BLaER1 (cell line): ENCODE measurements around the gene DDX10.

Experiments
- H3K27ac ChIP-seq: shearing (Covaris generic); formaldehyde crosslinking; 2 replicates; pipeline ENCODE4 v1.8.1; 2022
- H3K27me3 ChIP-seq: shearing (Covaris generic); formaldehyde crosslinking; 2 replicates; pipeline ENCODE4 v1.8.1; 2022
- H3K36me3 ChIP-seq: shearing (Covaris generic); formaldehyde crosslinking; 2 replicates; pipeline ENCODE4 v1.8.1; 2022
- H3K4me1 ChIP-seq: shearing (Covaris generic); formaldehyde crosslinking; 2 replicates; pipeline ENCODE4 v1.8.1; 2022
- H3K4me2 ChIP-seq: shearing (Covaris generic); formaldehyde crosslinking; 2 replicates; pipeline ENCODE4 v1.8.1; 2022
- H3K4me3 ChIP-seq: shearing (Covaris generic); formaldehyde crosslinking; 2 replicates; pipeline ENCODE4 v1.8.1; 2022
- H3K9ac ChIP-seq: shearing (Covaris generic); formaldehyde crosslinking; 2 replicates; pipeline ENCODE4 v1.8.1; 2022
- H3K9me3 ChIP-seq: shearing (Covaris generic); formaldehyde crosslinking; 2 replicates; pipeline ENCODE4 v1.8.1; 2022
- H4K20me1 ChIP-seq: shearing (Covaris generic); formaldehyde crosslinking; 2 replicates; pipeline ENCODE4 v1.8.1; 2022
- Cebpa-rat ChIP-seq: shearing (Covaris generic); IDR thresholded peaks from 2 replicates; pipeline ENCODE4 v1.8.1; 2022

The DDX10 gene

DNA sequence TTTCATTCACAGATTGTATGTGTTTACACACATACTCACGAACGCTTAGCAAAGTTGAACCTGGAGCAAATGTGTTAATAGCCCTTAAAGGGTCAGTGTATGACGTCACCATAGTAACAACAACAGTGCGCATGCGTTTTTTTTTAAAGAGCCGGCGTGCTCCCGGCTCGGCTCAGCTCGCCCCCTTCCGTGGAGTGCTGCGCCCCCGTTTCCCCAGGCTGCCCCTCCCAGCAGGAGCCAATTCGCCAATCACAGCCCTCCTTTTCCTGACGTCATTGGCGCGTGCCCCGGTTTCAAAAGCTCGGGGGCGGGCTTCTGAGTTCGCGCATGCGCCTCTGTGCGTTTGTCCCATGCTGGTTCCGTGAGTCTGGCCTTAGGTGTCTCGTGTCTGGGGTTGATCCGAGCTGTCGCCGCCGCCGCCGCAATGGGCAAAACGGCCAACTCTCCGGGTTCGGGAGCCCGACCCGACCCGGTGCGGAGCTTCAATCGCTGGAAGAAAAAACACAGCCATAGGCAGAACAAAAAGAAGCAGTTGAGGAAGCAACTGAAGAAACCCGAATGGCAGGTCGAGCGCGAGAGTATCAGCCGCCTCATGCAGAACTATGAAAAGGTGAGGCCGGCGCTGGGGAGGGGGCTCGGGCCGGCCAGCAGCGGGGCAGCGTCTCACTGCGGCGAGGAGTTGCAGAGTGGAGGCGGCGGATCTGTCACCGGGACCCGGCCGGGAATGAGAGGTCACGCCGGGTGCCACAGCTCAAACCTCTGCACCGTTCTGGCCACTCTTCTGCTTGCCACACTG, at the start of gene DDX10:
Gene DDX10, plus strand, starts transcription at position 340 of the 796 bp plus-strand sequence. Its CDS starts 85 bp downstream, at position 425.
- Histone ChIP-seq H3K9ac (peak within 1 kb of the TSS; percentile 90), H3K4me1 (peaks cover 33% of the 10 kb centered on the region), H3K36me3 (peaks cover 36% of the 10 kb centered on the region), H3K27me3 (no peaks in the 10 kb centered on the region), H3K4me3 (peak within 1 kb of the TSS; percentile 95), H3K4me2 (peak within 1 kb of the TSS; percentile 95), H3K9me3 (peaks cover 5% of the 10 kb centered on the region; the same call in 1 of the 2 replicates), H3K27ac (peak within 1 kb of the TSS; percentile 78), H4K20me1 (peaks cover 43% of the 10 kb centered on the region)
- TF ChIP-seq Cebpa-rat: no peak

DNA sequence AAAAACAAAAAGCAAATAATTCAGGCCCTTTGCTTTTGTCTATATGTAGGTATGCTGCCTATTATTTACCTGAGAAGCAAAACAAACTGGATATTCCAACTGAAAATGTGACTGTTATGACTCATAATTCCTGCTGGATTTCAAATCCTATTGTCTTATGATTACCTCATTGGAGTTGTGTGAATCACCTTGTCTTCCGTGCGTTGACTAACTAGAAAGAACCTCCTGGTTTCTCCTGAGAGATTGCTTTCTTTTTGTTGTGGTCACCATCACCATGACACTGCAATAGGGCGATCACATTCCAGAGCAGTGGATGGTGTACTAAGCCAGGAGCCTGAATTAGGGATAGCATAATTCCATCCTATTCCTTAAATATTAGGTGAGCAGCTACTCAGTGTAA, 48.3 kb upstream of the DDX10 start:
- Histone ChIP-seq H3K4me1 (no peaks in the 10 kb centered on the region), H3K27me3 (no peaks in the 10 kb centered on the region), H3K4me2 (no peak overlapping the region), H3K9ac (no peak overlapping the region), H3K36me3 (no peaks in the 10 kb centered on the region), H3K9me3 (no peaks in the 10 kb centered on the region), H4K20me1 (no peaks in the 10 kb centered on the region), H3K4me3 (no peak overlapping the region), H3K27ac (no peak overlapping the region)
- no peak for TF ChIP-seq Cebpa-rat

GRCh38 chr11:108617055-108617454, 47.8 kb upstream of the DDX10 start:
- Histone ChIP-seq H3K4me1 (no peaks in the 10 kb centered on the region), H3K4me2 (no peak overlapping the region), H4K20me1 (no peaks in the 10 kb centered on the region), H3K4me3 (no peak overlapping the region), H3K36me3 (no peaks in the 10 kb centered on the region), H3K9ac (no peak overlapping the region), H3K27me3 (no peaks in the 10 kb centered on the region), H3K27ac (no peak overlapping the region), H3K9me3 (no peaks in the 10 kb centered on the region)
- no peak for TF ChIP-seq Cebpa-rat

DNA sequence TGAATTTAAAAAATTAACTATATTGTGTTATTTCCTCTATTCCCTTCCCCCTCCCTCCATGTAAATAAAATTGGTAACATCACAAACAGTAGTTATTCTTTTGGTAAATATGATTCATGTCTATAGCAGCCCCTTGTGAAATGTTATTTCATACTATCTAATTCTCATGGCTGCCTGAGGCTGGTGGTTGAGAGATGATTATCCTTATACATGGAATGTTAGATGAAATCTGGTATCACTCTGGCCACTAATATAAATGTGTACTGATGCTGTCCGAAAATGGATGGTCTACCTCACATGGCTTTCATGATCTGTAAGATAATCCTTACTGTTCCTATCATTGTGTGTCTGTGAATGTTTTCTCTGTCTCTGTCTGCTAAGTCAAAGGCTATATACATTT, 46.3 kb upstream of the DDX10 start:
- H4K20me1 ChIP-seq: no peaks in the 10 kb centered on the region
- no peak overlapping the region for H3K4me3 ChIP-seq
- no peaks in the 10 kb centered on the region for H3K4me1 ChIP-seq
- H3K27me3 ChIP-seq: no peaks in the 10 kb centered on the region
- H3K36me3 ChIP-seq: no peaks in the 10 kb centered on the region
- TF ChIP-seq Cebpa-rat: no peak
- H3K4me2 ChIP-seq: no peak overlapping the region
- H3K9me3 ChIP-seq: no peaks in the 10 kb centered on the region
- no peak overlapping the region for H3K9ac ChIP-seq
- no peak overlapping the region for H3K27ac ChIP-seq

- Histone ChIP-seq H3K4me1 (no peaks in the 10 kb centered on the region), H3K27me3 (no peaks in the 10 kb centered on the region), H3K4me2 (no peak overlapping the region), H3K9me3 (no peaks in the 10 kb centered on the region; the same call in 1 of the 2 replicates), H3K27ac (no peak overlapping the region), H4K20me1 (no peaks in the 10 kb centered on the region), H3K36me3 (no peaks in the 10 kb centered on the region), H3K9ac (no peak overlapping the region), H3K4me3 (no peak overlapping the region)
- TF ChIP-seq Cebpa-rat: no peak
Measured at GRCh38 chr11:108620958-108621772, 43.7 kb upstream of the DDX10 start.

DNA sequence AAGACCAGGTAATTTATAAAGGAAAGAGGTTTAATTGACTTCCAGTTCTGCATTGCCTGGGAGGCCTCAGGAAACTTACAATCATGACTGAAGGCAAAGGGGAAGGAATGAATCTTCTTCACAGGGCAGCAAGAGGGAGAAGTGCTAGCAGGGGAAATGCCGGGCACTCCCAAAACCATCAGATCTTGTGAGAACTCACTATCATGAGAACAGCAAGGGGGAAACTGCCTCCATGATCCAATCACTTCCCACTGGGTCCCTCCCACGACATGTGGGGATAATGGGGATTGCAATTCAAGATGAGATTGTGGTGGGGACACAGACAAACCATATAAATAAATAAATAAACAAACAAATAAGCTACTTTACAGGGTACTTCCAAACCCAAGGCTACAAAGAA, 42.5 kb upstream of the DDX10 start:
- H3K9me3 ChIP-seq: no peaks in the 10 kb centered on the region; the same call in none of the 2 replicates
- H3K4me2 ChIP-seq: no peak overlapping the region
- H4K20me1 ChIP-seq: no peaks in the 10 kb centered on the region
- H3K27ac ChIP-seq: no peak overlapping the region
- H3K4me3 ChIP-seq: no peak overlapping the region
- no peak overlapping the region for H3K9ac ChIP-seq
- no peaks in the 10 kb centered on the region for H3K36me3 ChIP-seq
- no peak for TF ChIP-seq Cebpa-rat
- no peaks in the 10 kb centered on the region for H3K4me1 ChIP-seq
- H3K27me3 ChIP-seq: no peaks in the 10 kb centered on the region

GRCh38 chr11:108624196-108624925, 40.5 kb upstream of the DDX10 start:
- no peak overlapping the region for H3K4me3 ChIP-seq
- no peaks in the 10 kb centered on the region for H3K27me3 ChIP-seq
- H3K4me2 ChIP-seq: no peak overlapping the region
- no peak for TF ChIP-seq Cebpa-rat
- H3K9ac ChIP-seq: no peak overlapping the region
- no peaks in the 10 kb centered on the region for H3K4me1 ChIP-seq
- H3K9me3 ChIP-seq: peaks cover 16% of the 10 kb centered on the region
- no peak overlapping the region for H3K27ac ChIP-seq
- H4K20me1 ChIP-seq: no peaks in the 10 kb centered on the region
- H3K36me3 ChIP-seq: no peaks in the 10 kb centered on the region

DNA sequence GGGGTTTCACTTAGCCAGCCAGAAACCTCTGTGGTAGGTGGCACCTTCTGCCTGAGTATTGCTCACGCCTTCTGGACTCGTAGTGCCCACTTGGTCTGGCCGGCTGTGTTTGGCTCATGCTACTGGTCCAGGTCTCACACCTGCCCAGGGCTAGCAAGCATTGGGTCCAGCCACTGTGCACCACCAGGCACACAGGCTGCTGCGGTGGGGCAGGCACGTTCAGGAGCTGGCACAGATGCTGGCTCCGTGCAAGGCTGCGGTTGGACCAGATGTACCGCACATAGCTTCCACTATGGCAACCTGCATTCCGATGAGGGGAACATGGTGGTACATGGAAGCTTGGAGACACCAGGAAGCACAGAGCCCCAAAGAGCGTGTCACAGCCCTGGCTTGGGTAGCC, 36.5 kb upstream of the DDX10 start:
- Histone ChIP-seq H3K4me3 (no peak overlapping the region), H4K20me1 (no peaks in the 10 kb centered on the region), H3K4me2 (no peak overlapping the region), H3K36me3 (no peaks in the 10 kb centered on the region), H3K9me3 (peaks cover 22% of the 10 kb centered on the region), H3K9ac (no peak overlapping the region), H3K27me3 (no peaks in the 10 kb centered on the region), H3K27ac (no peak overlapping the region), H3K4me1 (no peaks in the 10 kb centered on the region)
- no peak for TF ChIP-seq Cebpa-rat

DNA sequence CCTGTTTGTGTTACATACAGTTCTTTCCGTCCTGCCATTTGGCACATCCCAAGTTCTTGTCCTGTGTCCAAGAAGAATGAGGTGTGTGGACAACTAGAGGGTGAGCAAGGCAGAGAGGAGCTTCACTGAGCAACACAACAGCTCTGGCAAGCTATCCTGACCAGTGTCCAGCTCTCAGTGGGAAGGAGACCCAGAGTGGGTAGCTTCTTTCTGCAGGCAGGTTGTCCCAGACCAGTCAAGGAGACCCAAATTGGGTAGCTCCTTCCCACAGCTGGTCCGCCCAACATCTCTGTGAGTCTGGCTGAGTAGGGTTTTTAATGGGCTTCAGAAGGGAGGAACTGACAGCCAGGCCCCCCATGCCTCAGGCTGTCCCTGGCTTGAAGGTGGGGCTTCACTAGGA, 36.1 kb upstream of the DDX10 start:
- Histone ChIP-seq H3K9me3 (peaks cover 22% of the 10 kb centered on the region), H3K4me3 (no peak overlapping the region), H3K4me2 (no peak overlapping the region), H3K9ac (no peak overlapping the region), H4K20me1 (no peaks in the 10 kb centered on the region), H3K4me1 (no peaks in the 10 kb centered on the region), H3K27ac (no peak overlapping the region), H3K36me3 (no peaks in the 10 kb centered on the region), H3K27me3 (no peaks in the 10 kb centered on the region)
- no peak for TF ChIP-seq Cebpa-rat
